Esophagus muscularis mucosa (tissue), 3 donors: ENCODE results near the gene REPS1.

ENCODE experiments used
- CTCF ChIP-seq, 3 experiments: fragments of 200-600 bp in 2 of 3; fragments of 450-650 bp in 1 of 3; sonication (generic) in 2 of 3; IDR thresholded peaks; one replicate each; pipeline ENCODE4 v1.5.1; 2017 to 2019; ENCODE audit warnings: antibody characterized with exemption in 3 of 3, mild to moderate bottlenecking in 2 of 3, moderate library complexity in 1 of 3
- POLR2A ChIP-seq: fragments of 450-650 bp; IDR thresholded peaks from one replicate; pipeline ENCODE4 v1.6.1; 2017; ENCODE audit warnings: antibody characterized with exemption, moderate library complexity, mild to moderate bottlenecking, low read depth
- POLR2AphosphoS5 ChIP-seq, 2 donors: sonication (generic); formaldehyde crosslinking; IDR thresholded peaks; one replicate each; pipeline ENCODE4 v1.6.1; 2017; ENCODE audit warnings: antibody characterized with exemption in 2 of 2

- no peak for TF ChIP-seq CTCF (IDR thresholded peaks at IDR 0.05)
- TF ChIP-seq POLR2A: no peak
- no peak for TF ChIP-seq POLR2AphosphoS5 (IDR thresholded peaks at IDR 0.05)
These were observed 28.5 kb downstream of the REPS1 start for GRCh38 chr6:138959521-138959920.
